Measurements from ENCODE around the gene NETO2.

Gene NETO2

DNA sequence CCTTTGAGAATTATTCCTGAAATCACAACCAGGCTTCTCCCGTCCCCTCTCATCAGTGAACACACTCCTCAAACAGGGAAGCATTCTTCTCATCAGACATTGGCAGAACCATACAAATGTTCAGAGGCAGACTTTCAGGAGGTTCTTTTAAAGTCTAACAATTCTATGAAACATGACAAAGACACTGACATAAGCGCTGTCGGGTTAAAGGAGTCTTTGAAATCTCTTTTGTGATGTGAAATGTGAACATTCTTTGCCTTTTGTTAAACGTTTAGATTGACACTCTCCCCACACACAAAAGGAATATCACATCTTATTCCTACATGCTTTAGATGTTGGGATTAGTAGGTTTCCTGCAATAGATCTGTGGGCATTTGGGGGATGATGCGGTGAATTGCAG lies 63.9 kb downstream of the NETO2 start:
- Histone ChIP-seq H3K27ac (ENCODE audit: low read length) (no peak overlapping the region), H3K4me1 (ENCODE audit: control insufficient read depth in 1 of 2, insufficient read depth in 2 of 2, low read length in 2 of 2) (no peaks in the 10 kb centered on the region), H3K27me3 (ENCODE audit: low read depth, low read length) (no peaks in the 10 kb centered on the region), H3K9me3 (ENCODE audit: control insufficient read depth in 1 of 2, low read length in 2 of 2) (no peaks in the 10 kb centered on the region), H3K4me3 (ENCODE audit: low read depth in 1 of 2, low read length in 2 of 2) (no peak overlapping the region), H3K36me3 (ENCODE audit: control insufficient read depth in 1 of 2, insufficient read depth in 2 of 2, low read length in 2 of 2) (no peaks in the 10 kb centered on the region)

DNA sequence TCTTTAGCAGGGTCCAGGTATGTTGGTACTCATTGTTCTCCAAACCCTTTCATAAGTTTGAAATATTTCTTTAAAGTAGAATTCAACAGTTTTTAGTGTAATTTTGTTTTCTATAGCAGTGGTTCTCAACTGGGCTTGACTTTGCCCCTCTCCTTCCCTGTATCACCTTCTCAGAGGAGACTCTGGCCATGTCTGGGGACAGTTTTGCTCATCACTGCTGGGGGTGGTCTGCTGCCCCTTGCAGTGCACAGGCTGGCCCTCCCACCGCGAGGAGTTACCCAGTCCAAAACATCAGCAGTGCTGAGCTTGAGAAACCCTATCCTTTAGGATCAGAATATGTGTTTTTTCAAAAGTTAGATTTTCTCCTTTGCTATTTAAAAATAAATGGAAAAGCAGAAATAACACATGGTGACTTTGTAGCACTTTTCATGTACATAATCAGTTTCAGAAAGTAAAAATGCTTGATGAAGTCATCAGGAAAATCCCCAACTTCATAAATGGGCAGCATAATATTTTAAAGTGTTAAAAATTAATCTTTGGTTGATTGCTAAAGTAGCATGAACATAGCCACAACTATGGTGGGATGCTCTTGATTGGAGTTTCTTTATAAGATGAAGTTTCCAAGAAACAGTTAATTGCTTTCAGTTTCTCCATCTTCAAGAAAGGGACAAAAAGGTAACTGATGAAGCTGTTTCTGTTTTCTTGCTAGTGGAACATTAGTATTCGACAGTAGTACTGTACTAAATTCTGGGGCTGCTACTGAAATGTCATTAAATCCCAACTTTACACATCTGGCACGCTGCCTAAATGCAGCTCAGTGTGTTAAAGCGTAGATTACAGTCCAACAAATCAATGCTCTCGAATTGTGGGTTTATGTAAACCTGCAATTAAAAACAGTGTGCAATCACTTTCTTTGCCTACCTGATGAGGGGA lies 70.3 kb downstream of the NETO2 start:
- Histone ChIP-seq H3K27me3 (ENCODE audit: low read depth, low read length) (no peaks in the 10 kb centered on the region), H3K9me3 (ENCODE audit: control insufficient read depth in 1 of 2, low read length in 2 of 2) (no peaks in the 10 kb centered on the region), H3K36me3 (ENCODE audit: control insufficient read depth in 1 of 2, insufficient read depth in 2 of 2, low read length in 2 of 2) (no peaks in the 10 kb centered on the region), H3K4me3 (ENCODE audit: low read depth in 1 of 2, low read length in 2 of 2) (no peak overlapping the region), H3K4me1 (ENCODE audit: control insufficient read depth in 1 of 2, insufficient read depth in 2 of 2, low read length in 2 of 2) (no peaks in the 10 kb centered on the region), H3K27ac (ENCODE audit: low read length) (no peak overlapping the region)

GRCh38 chr16:47072158-47072557 lies 71.6 kb downstream of the NETO2 start:
- Histone ChIP-seq H3K9me3 (ENCODE audit: control insufficient read depth in 1 of 2, low read length in 2 of 2) (no peaks in the 10 kb centered on the region), H3K4me3 (ENCODE audit: low read depth in 1 of 2, low read length in 2 of 2) (no peak overlapping the region), H3K27me3 (ENCODE audit: low read depth, low read length) (no peaks in the 10 kb centered on the region), H3K36me3 (ENCODE audit: control insufficient read depth in 1 of 2, insufficient read depth in 2 of 2, low read length in 2 of 2) (no peaks in the 10 kb centered on the region), H3K4me1 (ENCODE audit: control insufficient read depth in 1 of 2, insufficient read depth in 2 of 2, low read length in 2 of 2) (no peaks in the 10 kb centered on the region), H3K27ac (ENCODE audit: low read length) (no peak overlapping the region)

DNA sequence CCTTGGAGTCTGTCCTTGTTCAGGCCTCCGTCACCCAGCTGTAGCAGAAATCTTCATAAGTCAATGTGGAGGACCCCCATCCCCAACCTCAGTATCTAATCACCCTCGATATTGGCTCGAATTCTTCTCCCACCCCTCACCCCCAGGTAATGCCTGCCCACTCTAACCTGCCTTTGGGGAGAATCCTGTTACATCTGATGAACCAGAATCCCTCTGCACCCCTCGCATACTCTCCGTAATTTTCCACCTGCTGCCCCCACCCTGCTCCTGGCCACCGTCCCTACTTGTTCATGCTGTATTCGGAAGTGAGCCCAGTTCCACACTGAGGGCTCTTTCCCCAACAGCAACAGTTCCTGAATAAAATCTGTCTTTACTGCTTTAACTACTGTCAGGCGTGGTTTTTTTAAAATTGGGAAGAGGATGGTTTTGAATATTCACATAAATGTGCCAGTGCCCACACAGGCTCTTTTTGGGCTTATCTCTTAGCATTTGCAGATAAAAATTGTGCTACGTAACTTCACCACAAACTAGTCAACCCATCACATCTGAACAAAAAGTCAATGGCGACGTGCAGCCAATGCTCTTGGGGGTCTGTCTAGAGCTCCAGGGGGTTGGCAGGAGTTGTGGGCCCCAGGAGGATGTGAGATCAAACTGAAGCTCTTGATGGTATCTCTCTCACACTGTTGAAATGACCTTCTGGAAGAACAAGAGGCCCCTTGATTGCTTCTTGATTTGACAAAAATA lies 73.7 kb downstream of the NETO2 start:
- Histone ChIP-seq H3K4me3 (ENCODE audit: low read depth in 1 of 2, low read length in 2 of 2) (no peak overlapping the region), H3K4me1 (ENCODE audit: control insufficient read depth in 1 of 2, insufficient read depth in 2 of 2, low read length in 2 of 2) (no peaks in the 10 kb centered on the region), H3K27ac (ENCODE audit: low read length) (no peak overlapping the region), H3K27me3 (ENCODE audit: low read depth, low read length) (no peaks in the 10 kb centered on the region), H3K9me3 (ENCODE audit: control insufficient read depth in 1 of 2, low read length in 2 of 2) (no peaks in the 10 kb centered on the region), H3K36me3 (ENCODE audit: control insufficient read depth in 1 of 2, insufficient read depth in 2 of 2, low read length in 2 of 2) (no peaks in the 10 kb centered on the region)

DNA sequence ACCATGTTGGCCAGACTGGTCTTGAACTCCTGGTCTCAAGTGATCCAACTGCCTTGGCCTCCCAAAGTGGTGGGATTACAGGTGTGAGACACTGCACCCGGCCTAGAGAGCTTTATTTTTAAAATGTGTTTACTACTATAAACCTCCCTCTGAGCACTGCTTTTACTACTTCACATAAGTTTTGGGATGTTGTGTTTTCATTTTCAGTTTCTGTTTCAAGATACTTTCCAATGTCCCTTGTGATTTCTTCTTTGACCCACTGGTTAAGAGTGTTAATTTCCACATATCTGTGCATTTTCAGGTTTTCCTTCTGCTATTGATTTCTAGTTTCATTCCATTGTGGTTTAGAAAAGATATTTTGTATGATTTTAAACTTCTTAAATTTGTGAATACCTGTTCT lies 74.4 kb downstream of the NETO2 start:
- Histone ChIP-seq H3K9me3 (ENCODE audit: control insufficient read depth in 1 of 2, low read length in 2 of 2) (no peaks in the 10 kb centered on the region), H3K4me1 (ENCODE audit: control insufficient read depth in 1 of 2, insufficient read depth in 2 of 2, low read length in 2 of 2) (no peaks in the 10 kb centered on the region), H3K27me3 (ENCODE audit: low read depth, low read length) (no peaks in the 10 kb centered on the region), H3K27ac (ENCODE audit: low read length) (no peak overlapping the region), H3K36me3 (ENCODE audit: control insufficient read depth in 1 of 2, insufficient read depth in 2 of 2, low read length in 2 of 2) (no peaks in the 10 kb centered on the region), H3K4me3 (ENCODE audit: low read depth in 1 of 2, low read length in 2 of 2) (no peak overlapping the region)

DNA sequence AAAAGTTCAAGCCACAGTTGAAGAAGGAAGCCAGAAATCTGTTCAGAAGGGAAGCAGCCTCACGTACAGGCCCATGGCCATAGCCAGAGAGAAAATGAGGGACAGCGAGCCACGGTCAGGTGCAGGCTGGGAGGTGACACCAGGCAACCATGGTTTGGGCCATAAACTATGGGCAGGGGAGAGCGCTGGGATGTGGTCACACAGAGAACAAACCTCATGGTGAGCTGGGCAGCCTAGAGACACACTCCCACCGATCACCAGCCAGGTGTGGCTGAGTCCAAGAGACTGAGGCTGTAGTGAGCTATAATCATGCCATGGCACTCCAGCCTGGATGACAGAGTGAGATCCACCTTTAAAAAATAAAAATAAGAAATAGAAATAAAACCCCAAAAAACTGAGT lies 76.5 kb downstream of the NETO2 start:
- no peak overlapping the region for H3K27ac ChIP-seq (ENCODE audit: low read length)
- H3K36me3 ChIP-seq (ENCODE audit: control insufficient read depth in 1 of 2, insufficient read depth in 2 of 2, low read length in 2 of 2), result no peaks in the 10 kb centered on the region
- no peaks in the 10 kb centered on the region for H3K9me3 ChIP-seq (ENCODE audit: control insufficient read depth in 1 of 2, low read length in 2 of 2)
- no peak overlapping the region for H3K4me3 ChIP-seq (ENCODE audit: low read depth in 1 of 2, low read length in 2 of 2)
- no peaks in the 10 kb centered on the region for H3K4me1 ChIP-seq (ENCODE audit: control insufficient read depth in 1 of 2, insufficient read depth in 2 of 2, low read length in 2 of 2)
- H3K27me3 ChIP-seq (ENCODE audit: low read depth, low read length), result no peaks in the 10 kb centered on the region

DNA sequence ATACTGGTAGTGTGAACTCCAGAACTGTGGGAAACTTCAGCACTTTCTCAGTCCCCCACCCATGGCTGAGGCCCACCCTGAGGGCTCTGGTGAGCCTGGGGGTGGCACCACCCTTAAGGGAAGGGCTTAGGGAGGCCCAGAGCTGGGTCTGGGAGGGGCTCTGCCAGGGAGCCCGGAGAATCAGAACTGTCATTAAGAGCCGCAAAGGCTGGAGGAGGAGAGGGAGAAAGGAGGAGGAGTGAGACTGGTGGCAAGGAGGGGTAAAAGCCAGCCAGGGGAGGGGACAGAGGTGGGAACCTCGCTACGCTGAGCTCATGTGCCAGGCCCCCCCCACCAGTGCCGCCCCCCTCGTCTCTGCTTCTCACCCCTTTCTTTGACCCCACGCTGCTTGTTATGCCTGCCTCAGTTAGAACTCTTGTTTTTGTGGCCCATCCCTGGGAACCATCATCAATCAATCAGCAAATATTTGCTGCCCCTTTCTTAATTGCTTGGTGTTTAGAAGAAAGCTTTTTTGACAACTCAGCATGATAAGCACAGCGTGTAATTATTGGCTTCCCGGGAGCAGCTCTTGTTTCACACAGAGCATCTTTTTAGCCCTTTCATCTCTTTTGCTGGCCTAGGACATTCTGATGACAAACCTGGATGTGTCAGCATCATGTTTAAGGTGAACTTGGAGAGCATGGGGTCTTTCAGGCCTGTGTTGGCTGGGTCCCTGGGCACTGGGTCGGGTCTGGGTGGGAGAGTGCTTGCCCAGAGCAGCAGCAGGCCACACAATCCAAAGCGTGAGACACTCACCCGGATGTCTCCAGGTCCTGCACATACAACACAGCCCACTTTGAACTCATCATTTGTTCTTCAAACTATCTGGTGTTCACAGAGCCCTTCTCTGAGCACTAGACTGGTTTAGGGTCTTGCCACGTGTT lies 77.7 kb downstream of the NETO2 start:
- Histone ChIP-seq H3K9me3 (ENCODE audit: control insufficient read depth in 1 of 2, low read length in 2 of 2) (no peaks in the 10 kb centered on the region), H3K27ac (ENCODE audit: low read length) (no peak overlapping the region), H3K27me3 (ENCODE audit: low read depth, low read length) (no peaks in the 10 kb centered on the region), H3K4me1 (ENCODE audit: control insufficient read depth in 1 of 2, insufficient read depth in 2 of 2, low read length in 2 of 2) (no peaks in the 10 kb centered on the region), H3K4me3 (ENCODE audit: low read depth in 1 of 2, low read length in 2 of 2) (no peak overlapping the region), H3K36me3 (ENCODE audit: control insufficient read depth in 1 of 2, insufficient read depth in 2 of 2, low read length in 2 of 2) (no peaks in the 10 kb centered on the region)

DNA sequence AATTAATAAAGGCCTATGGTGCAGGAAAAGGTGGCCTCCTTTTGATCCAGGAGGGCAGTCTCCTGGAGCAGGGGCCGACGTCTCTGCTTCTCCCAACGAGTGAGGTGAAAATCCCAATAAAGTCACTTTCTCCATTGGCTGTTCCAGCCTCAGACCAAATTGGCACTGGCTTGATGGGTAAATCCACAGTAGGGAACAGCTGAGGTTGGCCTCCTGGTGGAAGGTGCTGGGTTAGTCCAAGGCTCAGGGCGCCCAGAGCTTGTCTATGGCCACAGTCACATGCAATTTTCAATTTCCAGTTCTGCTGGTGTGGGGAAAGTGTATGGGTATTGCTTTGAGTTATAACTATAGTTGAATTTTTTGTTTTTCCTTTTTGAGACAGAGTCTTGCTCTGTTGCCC lies 79.0 kb downstream of the NETO2 start:
- no peaks in the 10 kb centered on the region for H3K9me3 ChIP-seq (ENCODE audit: control insufficient read depth in 1 of 2, low read length in 2 of 2)
- no peaks in the 10 kb centered on the region for H3K4me1 ChIP-seq (ENCODE audit: control insufficient read depth in 1 of 2, insufficient read depth in 2 of 2, low read length in 2 of 2)
- H3K27ac ChIP-seq (ENCODE audit: low read length), result no peak overlapping the region
- H3K27me3 ChIP-seq (ENCODE audit: low read depth, low read length), result no peaks in the 10 kb centered on the region
- no peaks in the 10 kb centered on the region for H3K36me3 ChIP-seq (ENCODE audit: control insufficient read depth in 1 of 2, insufficient read depth in 2 of 2, low read length in 2 of 2)
- H3K4me3 ChIP-seq (ENCODE audit: low read depth in 1 of 2, low read length in 2 of 2), result no peak overlapping the region

- Histone ChIP-seq H3K36me3 (ENCODE audit: control insufficient read depth in 1 of 2, insufficient read depth in 2 of 2, low read length in 2 of 2) (no peaks in the 10 kb centered on the region), H3K4me1 (ENCODE audit: control insufficient read depth in 1 of 2, insufficient read depth in 2 of 2, low read length in 2 of 2) (no peaks in the 10 kb centered on the region), H3K27me3 (ENCODE audit: low read depth, low read length) (no peaks in the 10 kb centered on the region), H3K9me3 (ENCODE audit: control insufficient read depth in 1 of 2, low read length in 2 of 2) (no peaks in the 10 kb centered on the region), H3K27ac (ENCODE audit: low read length) (no peak overlapping the region), H3K4me3 (ENCODE audit: low read depth in 1 of 2, low read length in 2 of 2) (no peak overlapping the region)
Observed at GRCh38 chr16:47063011-47063724, 80.6 kb downstream of the NETO2 start.

GRCh38 chr16:47061204-47061603 lies 82.5 kb downstream of the NETO2 start:
- no peaks in the 10 kb centered on the region for H3K27me3 ChIP-seq (ENCODE audit: low read depth, low read length)
- H3K36me3 ChIP-seq (ENCODE audit: control insufficient read depth in 1 of 2, insufficient read depth in 2 of 2, low read length in 2 of 2), result no peaks in the 10 kb centered on the region

More at GRCh38 chr16:47061204-47061603, 82.5 kb downstream of the NETO2 start:
- no peak overlapping the region for H3K4me3 ChIP-seq (ENCODE audit: low read depth in 1 of 2, low read length in 2 of 2)
- no peaks in the 10 kb centered on the region for H3K9me3 ChIP-seq (ENCODE audit: control insufficient read depth in 1 of 2, low read length in 2 of 2)
- H3K27ac ChIP-seq (ENCODE audit: low read length), result no peak overlapping the region
- no peaks in the 10 kb centered on the region for H3K4me1 ChIP-seq (ENCODE audit: control insufficient read depth in 1 of 2, insufficient read depth in 2 of 2, low read length in 2 of 2)

All from muscle layer of duodenum (tissue), 2 donors.